A673 (cell line): ENCODE data around the gene JAML. TPM values are rescaled to one million over a fixed set of nuclear protein-coding genes. Genes with fewer than 3 reads are reported as not detected.

ENCODE experiments used
- BruUV-seq: library from RNA; stranded (reverse); fragments of 400-500 nt; replicated peaks from 2 replicates; lab custom pipeline; 2021; lab: Mats Ljungman, UMichigan
- CTCF ChIA-PET: fragments of 300-600 bp; sonication (Branson Sonifier 250); formaldehyde crosslinking; loops from one replicate; lab custom pipeline; 2022; ENCODE audit warnings: antibody characterized with exemption; lab: Charles Lee
- POLR2A ChIA-PET: fragments of 300-600 bp; sonication (Branson Sonifier 250); formaldehyde crosslinking; loops from one replicate; lab custom pipeline; 2022; ENCODE audit warnings: antibody characterized with exemption; ENCODE audit not compliant: low non-redundant PET; lab: Charles Lee
- DNase-seq: peaks from one replicate; pipeline ENCODE4 v3.0.0-alpha.2; 2015; ENCODE audit warnings: low spot score
- H3K27ac ChIP-seq: fragments of 200-600 bp; sonication (generic); 2 replicates; pipeline ENCODE4 v1.5.1; 2016; ENCODE audit warnings: mixed run types, low read depth, mild to moderate bottlenecking, mixed read lengths, antibody characterized with exemption, low read length; ENCODE audit not compliant: poor library complexity, severe bottlenecking
- H3K27me3 ChIP-seq: fragments of 200-600 bp; sonication (generic); replicated peaks from 2 replicates; pipeline ENCODE4 v1.6.1; 2017; ENCODE audit warnings: mixed run types, low read depth, mild to moderate bottlenecking, mixed read lengths, antibody characterized with exemption, low read length; ENCODE audit not compliant: insufficient read depth, poor library complexity
- H3K36me3 ChIP-seq: fragments of 200-600 bp; sonication (generic); 2 replicates; pipeline ENCODE4 v1.6.1; 2016; ENCODE audit warnings: mixed run types, mild to moderate bottlenecking, mixed read lengths, antibody characterized with exemption, low read length; ENCODE audit not compliant: insufficient read depth, poor library complexity, severe bottlenecking
- H3K4me1 ChIP-seq: fragments of 200-600 bp; sonication (generic); 2 replicates; pipeline ENCODE4 v1.6.1; 2017; ENCODE audit warnings: mixed run types, mild to moderate bottlenecking, mixed read lengths, antibody characterized with exemption, low read length; ENCODE audit not compliant: insufficient read depth, poor library complexity, severe bottlenecking
- H3K4me3 ChIP-seq: fragments of 200-600 bp; sonication (generic); 2 replicates; pipeline ENCODE4 v1.5.1; 2016; ENCODE audit warnings: low read depth, mixed run types, mild to moderate bottlenecking, mixed read lengths, low read length; ENCODE audit not compliant: poor library complexity, severe bottlenecking
- H3K9me3 ChIP-seq: fragments of 200-600 bp; sonication (generic); 2 replicates; pipeline ENCODE4 v1.6.1; 2016; ENCODE audit warnings: mixed run types, low read depth, mild to moderate bottlenecking, mixed read lengths, antibody characterized with exemption, low read length; ENCODE audit not compliant: poor library complexity, severe bottlenecking
- CTCF ChIP-seq: fragments of 300-800, 200-600 bp; sonication (generic); conservative IDR thresholded peaks from 2 replicates; pipeline ENCODE4 v1.5.1; 2017; ENCODE audit warnings: low read depth, mild to moderate bottlenecking, antibody characterized with exemption, low read length, moderate library complexity, mixed read lengths
- EZH2 ChIP-seq: fragments of 200-600 bp; sonication (generic); IDR thresholded peaks from 2 replicates; pipeline ENCODE4 v1.6.1; 2017; ENCODE audit warnings: borderline replicate concordance, low read depth, mild to moderate bottlenecking, mixed read lengths, antibody characterized with exemption, low read length; ENCODE audit not compliant: poor library complexity, severe bottlenecking
- intact Hi-C: fragments of 100-400 bp; cut with micrococcal nuclease; formaldehyde crosslinking; loops from one replicate; pipeline ENCODE4 v1.10.0; 2022; ENCODE audit not compliant: unreplicated experiment
- total RNA-seq: library from RNA; stranded (reverse); gene quantifications from 2 replicates; pipeline ENCODE4 v1.2.3, GENCODE V29; 2021

The JAML gene
- total RNA-seq, 1 experiment from 2014 or later: not detected

DNA sequence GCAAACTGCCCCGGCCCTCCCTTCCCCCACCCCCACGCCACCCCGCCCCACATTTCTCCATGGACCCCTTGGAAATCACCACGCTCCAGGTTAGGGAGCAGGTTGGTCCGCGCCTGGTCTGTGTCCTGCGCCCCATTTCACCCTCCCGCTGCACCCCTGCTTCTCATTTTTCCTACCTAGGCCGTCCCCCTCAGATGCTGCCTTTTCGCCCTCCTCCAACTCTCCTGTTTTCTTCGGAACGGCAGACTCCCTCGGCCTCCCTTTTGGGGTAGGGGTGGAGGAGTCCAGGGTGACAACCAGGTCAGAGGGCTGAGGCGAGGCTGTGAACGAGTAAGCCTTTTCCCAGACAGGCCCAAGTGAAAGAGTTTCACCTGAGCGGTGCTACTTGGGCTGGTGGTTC is 71.3 kb downstream of the JAML start:
- no peak for DNase-seq
- ChIA-PET POLR2A (no interaction called here), CTCF (interaction anchor here (1.6 kb wide), 1 partner anchor 18 kb away, joined by 14 read pairs; no protein-coding TSS in a partner anchor)
- no peaks in the 10 kb centered on the region for H3K9me3 ChIP-seq
- TF ChIP-seq CTCF (no peak), EZH2 (no peak)
- no peak overlapping the region for H3K4me3 ChIP-seq
- BruUV-seq: no TSS peak
- no peaks in the 10 kb centered on the region for H3K36me3 ChIP-seq
- H3K27ac ChIP-seq: no peak overlapping the region
- peaks cover 50% of the 10 kb centered on the region for H3K27me3 ChIP-seq
- H3K4me1 ChIP-seq: peaks cover 37% of the 10 kb centered on the region
- intact Hi-C loops: loop anchor here (5.0 kb wide), 1 partner anchor 334 kb away; no protein-coding TSS in a partner anchor

- POLR2A ChIA-PET: interaction anchor here (0.6 kb wide), 1 partner anchor 1790 kb away, joined by 3 read pairs; no protein-coding TSS in a partner anchor
- no peak for TF ChIP-seq EZH2
- TF ChIP-seq CTCF: no peak
- H3K27ac ChIP-seq: no peak within 1 kb of the TSS
- BruUV-seq: no TSS peak
- peak; percentile 85 for DNase-seq
- intact Hi-C loops: loop anchor here (5.0 kb wide), 1 partner anchor 334 kb away; no protein-coding TSS in a partner anchor
- peaks cover 43% of the 10 kb centered on the region for H3K27me3 ChIP-seq
- H3K4me1 ChIP-seq: peaks cover 42% of the 10 kb centered on the region
- peak within 1 kb of the TSS; percentile 62 for H3K4me3 ChIP-seq
- H3K36me3 ChIP-seq: no peaks in the 10 kb centered on the region
- no peaks in the 10 kb centered on the region for H3K9me3 ChIP-seq
- CTCF ChIA-PET: interaction anchor here (0.6 to 1.6 kb wide), 2 partner anchors 19 to 915 kb away, joined by 3 to 14 read pairs; partner anchors contain the start of gene VPS11
Measured at GRCh38 chr11:118152552-118153471, 72.0 kb downstream of the JAML start, which contains the start of gene SCN4B. Gene SCN4B (minus strand): TSS chr11:118152823. CDS start chr11:118152673, 150 bp downstream.

GRCh38 chr11:118152020-118152551 is 72.7 kb downstream of the JAML start:
- H3K9me3 ChIP-seq: no peaks in the 10 kb centered on the region
- DNase-seq: no peak
- no TSS peak for BruUV-seq
- CTCF ChIA-PET: interaction anchor here (0.6 to 1.6 kb wide), 2 partner anchors 19 to 916 kb away, joined by 3 to 14 read pairs; partner anchors contain the start of gene VPS11
- peaks cover 49% of the 10 kb centered on the region for H3K4me1 ChIP-seq
- H3K27me3 ChIP-seq: peaks cover 36% of the 10 kb centered on the region
- POLR2A ChIA-PET: interaction anchor here (0.6 kb wide), 1 partner anchor 1790 kb away, joined by 3 read pairs; no protein-coding TSS in a partner anchor
- H3K4me3 ChIP-seq: peak overlapping the region; percentile 62
- intact Hi-C loops: loop anchor here (5.0 kb wide), 1 partner anchor 335 kb away; no protein-coding TSS in a partner anchor
- no peaks in the 10 kb centered on the region for H3K36me3 ChIP-seq
- no peak overlapping the region for H3K27ac ChIP-seq
- TF ChIP-seq EZH2: no peak
